Mucosa of stomach (tissue), 1 donor: ENCODE results near the gene AKAP5.

Experiments
- H3K27me3 ChIP-seq: one replicate; pipeline ENCODE4 v1.7.0; 2013; ENCODE audit warnings: mild to moderate bottlenecking, low read length; ENCODE audit not compliant: control insufficient read depth, insufficient read depth
- H3K36me3 ChIP-seq: one replicate; pipeline ENCODE4 v1.7.0; 2013; ENCODE audit warnings: low read length; ENCODE audit not compliant: control insufficient read depth, insufficient read depth
- H3K4me1 ChIP-seq: one replicate; pipeline ENCODE4 v1.7.0; 2013; ENCODE audit warnings: mild to moderate bottlenecking, low read length; ENCODE audit not compliant: control insufficient read depth, insufficient read depth
- H3K4me3 ChIP-seq: one replicate; pipeline ENCODE4 v1.7.0; 2013; ENCODE audit warnings: low read length
- H3K9ac ChIP-seq: one replicate; pipeline ENCODE4 v1.7.0; 2013; ENCODE audit warnings: mild to moderate bottlenecking, low read length, moderate library complexity
- H3K9me3 ChIP-seq: one replicate; pipeline ENCODE4 v1.7.0; 2013; ENCODE audit warnings: mild to moderate bottlenecking, low read length, moderate library complexity; ENCODE audit not compliant: control insufficient read depth
- donor health status: Pancreatic carcinoma.

The AKAP5 gene

DNA sequence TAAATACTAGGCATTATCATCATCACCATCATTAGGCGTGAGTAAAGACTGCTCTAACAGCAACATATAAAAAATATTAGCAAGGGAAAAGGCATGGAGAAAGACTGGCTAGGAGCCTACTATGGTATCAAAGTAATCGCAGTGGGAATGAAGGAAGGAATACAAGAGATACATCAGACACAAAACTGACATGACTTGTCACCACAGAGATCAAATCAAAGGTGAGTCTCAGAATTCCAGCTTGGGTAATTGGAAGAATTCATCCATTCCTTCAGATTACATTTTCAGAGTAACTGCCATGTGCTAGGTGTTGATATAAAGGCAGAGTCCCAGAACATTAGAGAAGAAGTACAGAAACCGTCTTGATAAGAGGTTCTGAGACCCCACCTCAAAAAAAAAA is 28.2 kb downstream of the AKAP5 start:
- H3K4me3 ChIP-seq = no peak overlapping the region
- H3K36me3 ChIP-seq = no peaks in the 10 kb centered on the region
- no peak overlapping the region for H3K9ac ChIP-seq
- H3K9me3 ChIP-seq = no peaks in the 10 kb centered on the region
- H3K27me3 ChIP-seq = no peaks in the 10 kb centered on the region
- no peaks in the 10 kb centered on the region for H3K4me1 ChIP-seq

DNA sequence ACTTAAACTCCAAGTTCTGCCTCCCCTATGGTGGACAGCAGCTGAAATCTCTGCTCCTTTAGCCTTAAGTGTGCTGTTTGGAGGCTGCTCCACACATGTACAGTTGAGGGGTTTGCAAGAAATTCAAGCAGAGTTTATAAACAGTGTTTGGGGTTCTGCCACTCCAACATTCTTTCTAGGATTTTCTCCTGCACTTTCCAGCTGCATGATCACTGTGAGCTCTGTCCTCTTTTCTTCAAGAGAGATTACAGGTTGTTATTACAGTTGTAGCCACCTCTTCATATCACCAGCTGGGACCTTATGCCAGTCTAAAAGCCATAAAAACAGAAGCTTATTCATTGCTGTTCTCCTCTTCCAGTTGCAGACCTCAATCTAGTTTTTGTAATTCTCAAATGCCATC is 30.0 kb downstream of the AKAP5 start:
- Histone ChIP-seq H3K4me1 (no peaks in the 10 kb centered on the region), H3K27me3 (no peaks in the 10 kb centered on the region), H3K9ac (no peak overlapping the region), H3K36me3 (no peaks in the 10 kb centered on the region), H3K4me3 (no peak overlapping the region), H3K9me3 (no peaks in the 10 kb centered on the region)

DNA sequence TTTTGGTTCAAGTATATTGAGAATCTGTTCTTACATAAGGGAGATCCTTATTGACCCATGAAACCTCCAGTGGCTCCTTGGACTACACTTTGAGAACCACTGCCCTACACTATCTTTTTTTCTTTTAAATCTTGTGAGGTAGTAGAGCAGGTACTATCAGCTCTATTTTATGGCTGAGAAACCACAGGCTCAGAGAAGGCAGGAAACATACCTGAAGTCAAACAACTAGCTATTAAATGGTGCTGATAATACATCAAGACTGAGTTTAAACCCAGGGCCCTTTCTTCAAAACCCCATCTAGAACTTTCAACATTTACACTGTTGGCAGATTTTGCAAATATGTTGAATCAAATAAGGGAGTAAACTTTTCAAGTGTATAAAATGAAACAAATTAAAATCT is 31.5 kb downstream of the AKAP5 start:
- no peaks in the 10 kb centered on the region for H3K9me3 ChIP-seq
- H3K27me3 ChIP-seq = no peaks in the 10 kb centered on the region

GRCh38 chr14:64500088-64500487 is 34.8 kb downstream of the AKAP5 start:
- Histone ChIP-seq H3K4me1 (peaks cover 18% of the 10 kb centered on the region), H3K36me3 (no peaks in the 10 kb centered on the region), H3K9ac (peak overlapping the region; percentile 11), H3K27me3 (no peaks in the 10 kb centered on the region), H3K4me3 (no peak overlapping the region), H3K9me3 (no peaks in the 10 kb centered on the region)

More for the DNA sequence above, 31.5 kb downstream of the AKAP5 start:
- H3K9ac ChIP-seq = no peak overlapping the region
- no peak overlapping the region for H3K4me3 ChIP-seq
- peaks cover 7% of the 10 kb centered on the region for H3K4me1 ChIP-seq
- H3K36me3 ChIP-seq = no peaks in the 10 kb centered on the region

GRCh38 chr14:64501411-64502171 is 36.3 kb downstream of the AKAP5 start:
- no peaks in the 10 kb centered on the region for H3K9me3 ChIP-seq
- H3K36me3 ChIP-seq = no peaks in the 10 kb centered on the region
- peaks cover 18% of the 10 kb centered on the region for H3K4me1 ChIP-seq
- H3K27me3 ChIP-seq = no peaks in the 10 kb centered on the region
- H3K4me3 ChIP-seq = no peak overlapping the region
- H3K9ac ChIP-seq = peak overlapping the region; percentile 1

GRCh38 chr14:64502456-64502855 is 37.2 kb downstream of the AKAP5 start:
- no peaks in the 10 kb centered on the region for H3K36me3 ChIP-seq
- H3K4me1 ChIP-seq = peaks cover 18% of the 10 kb centered on the region

DNA sequence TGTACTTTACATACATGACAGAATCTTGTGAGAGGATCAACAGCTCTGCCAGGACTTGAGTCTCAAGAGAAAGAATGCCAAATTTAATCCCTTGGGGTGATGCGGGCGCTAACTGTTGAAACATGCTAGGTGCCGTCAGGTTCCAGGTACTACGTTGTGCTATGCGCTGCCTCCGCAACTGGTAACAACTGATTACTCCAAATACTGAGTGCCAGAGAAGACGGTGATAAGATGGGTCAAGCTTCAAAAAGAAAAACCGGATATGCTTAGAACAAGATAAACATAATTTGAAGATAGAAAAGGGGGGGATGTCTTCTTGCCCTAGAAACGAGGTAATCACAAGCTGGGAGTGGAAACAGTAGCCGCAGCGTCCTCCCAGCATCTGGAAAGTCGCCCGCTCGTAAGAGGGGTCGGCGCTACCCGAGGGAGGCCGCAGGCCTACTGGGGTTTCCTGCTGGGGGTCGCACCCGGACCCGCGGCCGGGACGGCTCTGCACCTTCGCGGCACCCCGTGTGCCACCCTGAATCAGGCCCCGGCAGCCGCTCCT is 37.7 kb downstream of the AKAP5 start:
- peak overlapping the region; percentile 58 for H3K4me3 ChIP-seq
- H3K27me3 ChIP-seq = no peaks in the 10 kb centered on the region
- H3K9me3 ChIP-seq = no peaks in the 10 kb centered on the region
- H3K9ac ChIP-seq = peak overlapping the region; percentile 99
- H3K4me1 ChIP-seq = peaks cover 18% of the 10 kb centered on the region
- H3K36me3 ChIP-seq = no peaks in the 10 kb centered on the region

More at GRCh38 chr14:64502456-64502855, 37.2 kb downstream of the AKAP5 start:
- peak overlapping the region; percentile 99 for H3K9ac ChIP-seq
- peak overlapping the region; percentile 58 for H3K4me3 ChIP-seq
- no peaks in the 10 kb centered on the region for H3K9me3 ChIP-seq
- H3K27me3 ChIP-seq = no peaks in the 10 kb centered on the region

DNA sequence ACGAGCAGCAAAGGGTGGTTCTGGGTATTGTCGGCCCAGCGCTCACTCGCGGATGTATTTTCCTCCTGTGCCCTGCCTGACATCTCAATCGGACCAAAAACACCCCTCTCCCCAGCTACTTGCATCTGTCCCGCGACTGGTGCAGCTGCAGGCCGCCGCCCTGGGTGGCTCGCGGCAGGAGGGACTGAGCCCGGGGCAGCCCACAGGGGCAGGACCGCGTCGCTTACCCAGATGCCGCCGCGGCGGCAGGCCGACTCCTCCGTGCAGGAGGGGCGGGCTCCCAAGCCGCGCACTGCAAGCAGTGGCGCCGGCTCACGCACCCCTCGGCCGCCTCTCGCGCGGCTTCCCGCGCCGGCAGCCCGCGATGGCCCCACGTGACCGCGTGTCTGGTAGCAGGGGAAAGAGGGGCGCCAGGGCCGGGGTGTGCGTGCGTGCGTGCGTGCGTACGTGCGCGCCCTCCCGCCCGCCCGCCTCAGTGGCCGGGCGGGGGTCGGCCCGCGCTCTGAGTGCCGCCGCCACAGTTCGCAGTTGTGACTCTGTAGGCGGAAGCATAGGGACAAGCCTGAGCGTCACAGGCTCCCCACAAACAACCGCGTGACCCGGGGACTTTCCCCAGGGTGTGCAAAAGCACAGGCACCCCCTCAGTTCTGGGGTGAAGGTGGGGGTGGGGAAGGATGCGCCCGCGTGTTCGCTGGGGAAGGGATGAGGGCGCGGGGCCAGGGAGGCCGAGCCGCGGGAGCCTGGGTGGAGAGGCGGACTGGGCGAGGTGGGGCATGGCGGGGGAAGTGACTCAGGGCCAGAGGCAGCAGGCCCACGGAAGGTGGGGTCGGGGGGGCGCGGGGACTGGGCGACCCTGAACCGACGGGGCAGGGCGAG is 38.4 kb downstream of the AKAP5 start, which contains the start of gene ZBTB25:
Gene ZBTB25, minus strand, starts transcription at position 405 of the 876 bp plus-strand sequence. CDS start 13,305 bp downstream, outside the sequence.
- Histone ChIP-seq H3K36me3 (no peaks in the 10 kb centered on the region), H3K4me1 (peaks cover 23% of the 10 kb centered on the region), H3K4me3 (peak within 1 kb of the TSS; percentile 58), H3K27me3 (no peaks in the 10 kb centered on the region), H3K9me3 (no peaks in the 10 kb centered on the region), H3K9ac (peak within 1 kb of the TSS; percentile 99)

DNA sequence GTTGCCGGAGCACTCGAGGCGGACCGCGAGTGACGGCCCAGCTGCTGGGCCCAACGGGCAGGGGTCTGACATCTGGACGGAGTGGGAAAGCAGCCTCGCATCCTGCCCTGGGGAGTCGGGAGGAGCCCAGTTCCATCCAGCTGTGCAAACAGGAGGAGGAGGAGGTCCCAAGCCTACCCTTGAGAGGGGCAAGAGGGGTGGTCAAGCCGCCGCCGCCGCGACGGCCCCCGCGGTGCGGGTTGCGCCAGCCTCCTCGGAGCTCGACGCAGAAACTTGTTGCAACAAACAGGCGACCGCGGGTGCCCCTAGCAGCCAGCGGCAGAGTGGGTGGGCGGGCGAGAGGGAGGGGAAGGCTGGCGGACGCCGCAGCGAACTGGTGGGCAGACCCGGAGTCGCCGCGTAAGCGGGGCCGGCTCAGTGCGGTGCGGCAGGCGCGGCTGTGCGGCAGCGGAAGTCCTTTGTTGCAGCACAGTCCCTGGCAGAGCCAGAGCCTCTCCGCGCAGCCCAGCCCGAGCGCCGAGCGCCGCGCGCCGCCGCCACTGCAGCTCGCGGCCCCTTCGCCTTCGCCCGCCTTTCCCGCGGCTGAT is 39.1 kb downstream of the AKAP5 start, which contains the start of gene ZBTB1:
Gene ZBTB1, plus strand, starts transcription at position 461 of the 587 bp plus-strand sequence. CDS start 16,735 bp downstream, outside the sequence.
- H3K4me3 ChIP-seq = peak within 1 kb of the TSS; percentile 58
- H3K9me3 ChIP-seq = no peaks in the 10 kb centered on the region
- peak within 1 kb of the TSS; percentile 99 for H3K9ac ChIP-seq
- H3K27me3 ChIP-seq = no peaks in the 10 kb centered on the region
- peaks cover 29% of the 10 kb centered on the region for H3K4me1 ChIP-seq
- no peaks in the 10 kb centered on the region for H3K36me3 ChIP-seq

GRCh38 chr14:64504897-64505794 is 39.8 kb downstream of the AKAP5 start:
- Histone ChIP-seq H3K4me1 (peaks cover 29% of the 10 kb centered on the region), H3K27me3 (no peaks in the 10 kb centered on the region), H3K4me3 (peak overlapping the region; percentile 58), H3K9ac (peak overlapping the region; percentile 99), H3K36me3 (no peaks in the 10 kb centered on the region), H3K9me3 (no peaks in the 10 kb centered on the region)

DNA sequence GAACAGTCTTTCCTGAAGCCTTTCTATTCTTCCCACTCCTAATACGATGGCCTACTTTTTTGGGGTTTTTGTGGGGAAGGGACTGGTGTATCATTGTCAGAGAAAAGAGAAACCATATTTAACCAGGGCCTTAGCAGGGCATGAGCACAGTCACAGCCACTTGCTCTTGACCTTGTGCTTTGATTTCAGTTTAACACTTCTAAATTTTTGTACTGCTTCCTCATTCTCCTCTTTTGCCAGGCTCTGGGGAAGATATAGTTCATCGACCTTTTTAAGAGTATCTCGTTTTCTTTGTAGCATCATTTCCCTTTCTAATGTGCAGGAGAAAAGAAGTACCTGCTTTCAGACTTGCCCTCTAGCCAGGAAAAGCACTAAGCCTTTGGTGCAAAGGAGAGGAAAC is 41.4 kb downstream of the AKAP5 start:
- Histone ChIP-seq H3K36me3 (no peaks in the 10 kb centered on the region), H3K9ac (peak overlapping the region; percentile 41), H3K27me3 (no peaks in the 10 kb centered on the region), H3K4me1 (peaks cover 22% of the 10 kb centered on the region), H3K4me3 (no peak overlapping the region), H3K9me3 (no peaks in the 10 kb centered on the region)
